CD14-positive monocyte (primary cell): ENCODE results near the gene PLIN4. TPM values are rescaled to one million over a fixed set of nuclear protein-coding genes. Genes with fewer than 3 reads are reported as not detected.

Experiments
- DNase-seq, 3 donors: peaks; one replicate each; pipeline ENCODE4 v3.0.0-alpha.2; 2011 to 2022
- H2AFZ ChIP-seq: 2 replicates; pipeline ENCODE4 v1.6.0; 2012; ENCODE audit warnings: mild to moderate bottlenecking, low read depth, low read length, inconsistent platforms; ENCODE audit not compliant: insufficient read depth, poor library complexity, severe bottlenecking
- H3K27ac ChIP-seq, 2 donors: 1 replicate in 1 of 2; 2 replicates in 1 of 2; pipeline ENCODE4 v1.5.1; 2012 to 2013; ENCODE audit warnings: low read length in 2 of 2, control low read depth in 1 of 2, inconsistent platforms in 1 of 2, low read depth in 1 of 2, mild to moderate bottlenecking in 1 of 2
- H3K27me3 ChIP-seq, 2 donors: one replicate each; pipeline versions ENCODE4 v1.6.0 to v1.6.1; 2011 to 2013; ENCODE audit warnings: low read length in 2 of 2; ENCODE audit not compliant: control insufficient read depth in 2 of 2, insufficient read depth in 2 of 2
- H3K36me3 ChIP-seq, 2 donors: replicated peaks in 1 of 2; 1 replicate in 1 of 2; 2 replicates in 1 of 2; pipeline versions ENCODE4 v1.5.1 to v1.6.1; 2012 to 2013; ENCODE audit warnings: low read length in 2 of 2, control low read depth in 1 of 2, inconsistent platforms in 1 of 2, mild to moderate bottlenecking in 1 of 2; ENCODE audit not compliant: insufficient read depth in 2 of 2, control insufficient read depth in 1 of 2
- H3K4me1 ChIP-seq, 2 donors: 1 replicate in 1 of 2; 2 replicates in 1 of 2; pipeline versions ENCODE4 v1.5.1 to v1.6.1; 2012 to 2013; ENCODE audit warnings: low read length in 2 of 2, control low read depth in 1 of 2, inconsistent platforms in 1 of 2, mild to moderate bottlenecking in 1 of 2, moderate library complexity in 1 of 2; ENCODE audit not compliant: insufficient read depth in 2 of 2, control insufficient read depth in 1 of 2
- H3K4me2 ChIP-seq: replicated peaks from 2 replicates; pipeline ENCODE3; 2012; ENCODE audit warnings: low read length, moderate library complexity, mild to moderate bottlenecking; ENCODE audit not compliant: poor library complexity, severe bottlenecking; ENCODE audit errors: extremely low read depth
- H3K4me3 ChIP-seq, 3 experiments: fragments of 200-600 bp in 1 of 3; sonication (generic) in 1 of 3; replicated peaks in 1 of 3; 1 replicate in 2 of 3; 2 replicates in 1 of 3; pipeline ENCODE4 v1.5.1; 2011 to 2013; ENCODE audit warnings: low read length in 3 of 3, mild to moderate bottlenecking in 3 of 3, control low read depth in 2 of 3, low read depth in 2 of 3, inconsistent platforms in 1 of 3, moderate library complexity in 1 of 3
- H3K79me2 ChIP-seq: 2 replicates; pipeline ENCODE4 v1.6.0; 2012; ENCODE audit warnings: mild to moderate bottlenecking, control low read depth, inconsistent platforms, low read length, moderate library complexity; ENCODE audit not compliant: insufficient read depth
- H3K9ac ChIP-seq: 2 replicates; pipeline ENCODE4 v1.6.0; 2017; ENCODE audit warnings: low read length, mild to moderate bottlenecking; ENCODE audit not compliant: insufficient read depth, poor library complexity, severe bottlenecking
- H3K9me3 ChIP-seq, 2 donors: replicated peaks in 1 of 2; 1 replicate in 1 of 2; 2 replicates in 1 of 2; pipeline versions ENCODE4 v1.5.1 to v1.6.1; 2012 to 2013; ENCODE audit warnings: low read length in 2 of 2, control low read depth in 1 of 2; ENCODE audit not compliant: control insufficient read depth in 1 of 2, insufficient read depth in 1 of 2
- H4K20me1 ChIP-seq: 2 replicates; pipeline ENCODE4 v1.6.0; 2012; ENCODE audit warnings: mild to moderate bottlenecking, low read length, control low read depth, moderate library complexity; ENCODE audit not compliant: insufficient read depth
- H3K27ac Mint-ChIP-seq, 7 donors: one replicate each; pipeline ENCODE4 v1.8.0; 2020; ENCODE audit warnings: mild to moderate bottlenecking in 7 of 7, mixed read lengths in 7 of 7, moderate library complexity in 6 of 7, inconsistent platforms in 2 of 7
- H3K27me3 Mint-ChIP-seq, 3 donors: one replicate each; pipeline ENCODE4 v1.8.0; 2021 to 2022; ENCODE audit warnings: low read depth in 3 of 3, mild to moderate bottlenecking in 3 of 3, mixed read lengths in 3 of 3, moderate library complexity in 3 of 3, inconsistent platforms in 1 of 3
- H3K36me3 Mint-ChIP-seq, 2 donors: one replicate each; pipeline ENCODE4 v1.8.0; 2020; ENCODE audit warnings: mixed read lengths in 2 of 2, inconsistent platforms in 1 of 2, mild to moderate bottlenecking in 1 of 2
- H3K4me1 Mint-ChIP-seq: one replicate; pipeline ENCODE4 v1.8.0; 2020; ENCODE audit warnings: mild to moderate bottlenecking, mixed read lengths
- H3K4me3 Mint-ChIP-seq, 2 donors: one replicate each; pipeline ENCODE4 v1.8.0; 2020; ENCODE audit warnings: mild to moderate bottlenecking in 2 of 2, mixed read lengths in 2 of 2, moderate library complexity in 1 of 2
- H3K9me3 Mint-ChIP-seq, 7 donors: one replicate each; pipeline ENCODE4 v1.8.0; 2020 to 2022; ENCODE audit warnings: mixed read lengths in 7 of 7, mild to moderate bottlenecking in 6 of 7, moderate library complexity in 6 of 7, inconsistent platforms in 2 of 7
- CTCF ChIP-seq: fragments of 200-600 bp; IDR thresholded peaks from one replicate; pipeline ENCODE4 v1.8.0; 2022; ENCODE audit warnings: antibody characterized with exemption, mild to moderate bottlenecking
- WGBS: methylation state at CpG from one replicate; pipeline ENCODE4 v1.1.5; 2013; ENCODE audit warnings: missing lambda C conversion rate; ENCODE audit not compliant: insufficient coverage; 5-methylcytosine and 5-hydroxymethylcytosine counted together
- intact Hi-C, 2 donors: fragments of 100-400 bp; cut with micrococcal nuclease; formaldehyde crosslinking; loops; one replicate each; pipeline versions ENCODE4 v1.15.0 to v1.15.1; 2023
- polyA plus RNA-seq, 3 donors: library from polyadenylated mRNA; depleted of rRNA in 1 of 3; unstranded in 2 of 3; stranded (reverse) in 1 of 3; fragments of 300-500 nt in 2 of 3; fragments of >200 nt in 1 of 3; fragmentation: Illumina TruSeq in 2 of 3; gene quantifications; 1 replicate in 2 of 3; 2 replicates in 1 of 3; pipeline ENCODE4 v1.2.3, GENCODE V29; 2012 to 2021

PLIN4 gene
- polyA plus RNA-seq, 3 donors, result 0.05 to 0.19 TPM; not detected in 1

GRCh38 chr19:4491446-4491845, 26.8 kb downstream of the PLIN4 start:
- no peak overlapping the region for H3K4me3 ChIP-seq
- no peaks in the 10 kb centered on the region for H3K27me3 ChIP-seq
- 98% methylated on average over 19 of the region's 21 CpGs for WGBS
- no peak for DNase-seq
- TF ChIP-seq CTCF, result no peak
- Mint-ChIP-seq H3K9me3 (peaks cover 0 to 2% (median 0%) of the 10 kb centered on the region in 7 donors), H3K36me3 (peaks cover 10 to 48% of the 10 kb centered on the region in 2 donors), H3K4me1 (no peaks in the 10 kb centered on the region), H3K4me3 (no peak overlapping the region), H3K27ac (no peak overlapping the region), H3K27me3 (no peaks in the 10 kb centered on the region)
- H3K9me3 ChIP-seq, result no peaks in the 10 kb centered on the region
- no peak overlapping the region for H3K9ac ChIP-seq
- H3K36me3 ChIP-seq, result peaks cover 61 to 76% of the 10 kb centered on the region in 2 donors
- H4K20me1 ChIP-seq, result no peaks in the 10 kb centered on the region
- H3K27ac ChIP-seq, result no peak overlapping the region
- H3K79me2 ChIP-seq, result no peaks in the 10 kb centered on the region
- H3K4me1 ChIP-seq, result no peaks in the 10 kb centered on the region
- intact Hi-C loops, result no loop called here
- no peak overlapping the region for H2AFZ ChIP-seq
- H3K4me2 ChIP-seq, result no peak overlapping the region

GRCh38 chr19:4488496-4488895, 29.8 kb downstream of the PLIN4 start:
- no peaks in the 10 kb centered on the region for H3K4me1 Mint-ChIP-seq
- Histone ChIP-seq H3K4me1 (no peaks in the 10 kb centered on the region), H3K4me3 (no peak overlapping the region), H4K20me1 (no peaks in the 10 kb centered on the region), H3K79me2 (no peaks in the 10 kb centered on the region), H3K36me3 (peaks cover 41 to 55% of the 10 kb centered on the region in 2 donors), H3K27me3 (no peaks in the 10 kb centered on the region), H3K9me3 (no peaks in the 10 kb centered on the region), H3K27ac (no peak overlapping the region), H2AFZ (no peak overlapping the region), H3K9ac (no peak overlapping the region), H3K4me2 (no peak overlapping the region)
- peaks cover 0 to 2% (median 0%) of the 10 kb centered on the region in 7 donors for H3K9me3 Mint-ChIP-seq
- 98% methylated on average over 29 of the region's 29 CpGs for WGBS
- TF ChIP-seq CTCF, result no peak
- H3K4me3 Mint-ChIP-seq, result no peak overlapping the region
- peaks cover 0 to 2% (median 0%) of the 10 kb centered on the region in 3 donors for H3K27me3 Mint-ChIP-seq
- H3K27ac Mint-ChIP-seq, result no peak overlapping the region
- intact Hi-C loops, result no loop called here
- peaks cover 28 to 38% of the 10 kb centered on the region in 2 donors for H3K36me3 Mint-ChIP-seq
- no peak for DNase-seq
